GM19023 (cell line): Measurements from ENCODE around the gene SLC16A10.
"Not testable (repeated sequence)": the region's sequence is repeated elsewhere in the genome, so short reads cannot be mapped to it uniquely, and the experiment has no call there.

Source experiments
- ATAC-seq: cut with Tn5 transposase; IDR thresholded peaks from one replicate; pipeline ENCODE4 v1.9.1; 2021; ENCODE audit warnings: mild to moderate bottlenecking, moderate library complexity; ENCODE audit not compliant: unreplicated experiment

SLC16A10 gene

GRCh38 chr6:111254779-111255166 is 167.5 kb downstream of the SLC16A10 start:
- no peak for ATAC-seq

GRCh38 chr6:111255838-111256237 is 168.5 kb downstream of the SLC16A10 start:
- not testable (repeated sequence) for ATAC-seq

GRCh38 chr6:111256646-111257045 is 169.3 kb downstream of the SLC16A10 start:
- ATAC-seq = no peak

- ATAC-seq = no peak
These were observed 170.7 kb downstream of the SLC16A10 start for GRCh38 chr6:111258010-111258409.

GRCh38 chr6:111258615-111259088 is 171.3 kb downstream of the SLC16A10 start:
- no peak for ATAC-seq

GRCh38 chr6:111259089-111259831 is 172.0 kb downstream of the SLC16A10 start:
- peak; percentile 98 for ATAC-seq

GRCh38 chr6:111260570-111261298 is 173.4 kb downstream of the SLC16A10 start:
- no peak for ATAC-seq

- no peak for ATAC-seq
These were observed 176.5 kb downstream of the SLC16A10 start for GRCh38 chr6:111263837-111264236.

- ATAC-seq = no peak
These were observed 178.5 kb downstream of the SLC16A10 start for GRCh38 chr6:111265842-111266241.

- no peak for ATAC-seq
These were observed 179.0 kb downstream of the SLC16A10 start for GRCh38 chr6:111266276-111266675.

GRCh38 chr6:111267764-111268333 is 180.5 kb downstream of the SLC16A10 start:
- ATAC-seq = no peak

- no peak for ATAC-seq
These were observed 182.2 kb downstream of the SLC16A10 start for GRCh38 chr6:111269401-111269970.

GRCh38 chr6:111270121-111270520 is 182.8 kb downstream of the SLC16A10 start:
- ATAC-seq = no peak

GRCh38 chr6:111274593-111275217 is 187.4 kb downstream of the SLC16A10 start:
- ATAC-seq = no peak

GRCh38 chr6:111276335-111276734 is 189.0 kb downstream of the SLC16A10 start:
- ATAC-seq = no peak

- no peak for ATAC-seq
These were observed 189.4 kb downstream of the SLC16A10 start for GRCh38 chr6:111276736-111277135.

GRCh38 chr6:111277819-111278218 is 190.5 kb downstream of the SLC16A10 start:
- ATAC-seq = no peak

GRCh38 chr6:111278731-111279130 is 191.4 kb downstream of the SLC16A10 start:
- ATAC-seq = no peak

- ATAC-seq = no peak
These were observed 193.2 kb downstream of the SLC16A10 start for GRCh38 chr6:111280445-111280955.
